ENCODE measurements around the gene MKLN1. TPM values are rescaled to one million over a fixed set of nuclear protein-coding genes. Genes with fewer than 3 reads are reported as not detected.
"Not testable (repeated sequence)": the region's sequence is repeated elsewhere in the genome, so short reads cannot be mapped to it uniquely, and the experiment has no call there.

The MKLN1 gene
- total RNA-seq, 1 experiment from 2014 or later: 90.2 TPM

DNA sequence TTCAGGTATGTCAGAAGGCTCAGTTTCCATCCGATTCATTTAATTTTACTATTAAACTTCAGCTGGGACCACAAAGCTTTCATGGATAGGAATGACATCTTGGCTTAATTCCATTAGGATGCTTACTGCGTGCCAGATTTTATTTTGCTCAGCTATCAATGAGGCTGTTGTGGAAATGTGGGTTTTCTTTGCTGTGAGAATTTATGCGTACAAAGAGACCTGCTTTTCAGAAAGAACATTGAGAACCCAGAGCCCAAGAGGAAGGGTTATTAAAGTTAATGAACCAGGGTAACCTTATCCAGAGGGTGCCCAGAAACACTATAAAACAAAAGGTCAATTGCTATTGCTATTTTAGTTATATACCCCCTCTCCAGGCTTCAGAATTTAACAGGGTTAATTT, 98.3 kb downstream of the MKLN1 start:
- H3K27ac ChIP-seq (ENCODE audit: low read depth, low read length, poor library complexity, severe bottlenecking): no peak overlapping the region
- H3K4me3 ChIP-seq (ENCODE audit: low read depth, low read length, poor library complexity, severe bottlenecking): no peak overlapping the region
- peaks cover 19% of the 10 kb centered on the region for H3K36me3 ChIP-seq (ENCODE audit: insufficient read depth, low read length, poor library complexity, severe bottlenecking)
- H3K9me3 ChIP-seq (ENCODE audit: low read depth, low read length, poor library complexity, severe bottlenecking): no peaks in the 10 kb centered on the region
- no TSS peak for BruUV-seq (replicated peaks)
- POLR2A ChIA-PET (ENCODE audit: low non-redundant PET): no interaction called here
- no peak for DNase-seq (ENCODE audit: low spot score)
- CTCF ChIA-PET: no interaction called here
- intact Hi-C loops (cut with micrococcal nuclease; ENCODE audit: unreplicated experiment): loop anchor here (2.0 kb wide), 2 partner anchors 317 to 355 kb away; no protein-coding TSS in a partner anchor
- H3K27me3 ChIP-seq (replicated peaks; ENCODE audit: insufficient read depth, low read depth, low read length, poor library complexity): no peaks in the 10 kb centered on the region
- H3K4me1 ChIP-seq (ENCODE audit: insufficient read depth, low read length, poor library complexity, severe bottlenecking): no peaks in the 10 kb centered on the region
- no peak for TF ChIP-seq EZH2 (IDR thresholded peaks at IDR 0.05; ENCODE audit: borderline replicate concordance, low read depth, low read length, poor library complexity, severe bottlenecking)
- TF ChIP-seq, protein P1, sequence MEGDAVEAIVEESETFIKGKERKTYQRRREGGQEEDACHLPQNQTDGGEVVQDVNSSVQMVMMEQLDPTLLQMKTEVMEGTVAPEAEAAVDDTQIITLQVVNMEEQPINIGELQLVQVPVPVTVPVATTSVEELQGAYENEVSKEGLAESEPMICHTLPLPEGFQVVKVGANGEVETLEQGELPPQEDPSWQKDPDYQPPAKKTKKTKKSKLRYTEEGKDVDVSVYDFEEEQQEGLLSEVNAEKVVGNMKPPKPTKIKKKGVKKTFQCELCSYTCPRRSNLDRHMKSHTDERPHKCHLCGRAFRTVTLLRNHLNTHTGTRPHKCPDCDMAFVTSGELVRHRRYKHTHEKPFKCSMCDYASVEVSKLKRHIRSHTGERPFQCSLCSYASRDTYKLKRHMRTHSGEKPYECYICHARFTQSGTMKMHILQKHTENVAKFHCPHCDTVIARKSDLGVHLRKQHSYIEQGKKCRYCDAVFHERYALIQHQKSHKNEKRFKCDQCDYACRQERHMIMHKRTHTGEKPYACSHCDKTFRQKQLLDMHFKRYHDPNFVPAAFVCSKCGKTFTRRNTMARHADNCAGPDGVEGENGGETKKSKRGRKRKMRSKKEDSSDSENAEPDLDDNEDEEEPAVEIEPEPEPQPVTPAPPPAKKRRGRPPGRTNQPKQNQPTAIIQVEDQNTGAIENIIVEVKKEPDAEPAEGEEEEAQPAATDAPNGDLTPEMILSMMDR (conservative IDR thresholded peaks at IDR 0.05; ENCODE audit: low read depth, low read length): no peak

DNA sequence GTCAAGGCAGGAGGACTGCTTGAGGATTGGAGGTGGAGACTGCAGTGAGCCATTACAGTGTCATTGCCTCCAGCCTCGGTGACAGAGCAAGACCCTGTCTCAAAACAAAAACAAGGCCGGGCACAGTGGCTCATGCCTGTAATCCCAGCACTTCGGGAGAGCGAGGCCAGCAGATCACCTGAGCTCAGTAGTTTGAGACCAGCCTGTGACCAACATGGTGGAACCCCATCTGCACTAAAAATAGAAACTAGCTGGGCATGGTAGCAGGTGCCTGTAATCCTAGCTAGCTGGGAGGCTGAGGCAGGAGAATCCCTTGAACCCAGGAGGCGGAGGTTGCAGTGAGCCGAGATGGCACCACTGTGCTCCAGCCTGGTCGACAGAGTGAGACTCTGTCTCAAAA, 103.2 kb downstream of the MKLN1 start:
- H3K4me1 ChIP-seq (ENCODE audit: insufficient read depth, low read length, poor library complexity, severe bottlenecking); H3K27ac ChIP-seq (ENCODE audit: low read depth, low read length, poor library complexity, severe bottlenecking); BruUV-seq (replicated peaks); POLR2A ChIA-PET (ENCODE audit: low non-redundant PET); DNase-seq (ENCODE audit: low spot score); intact Hi-C loops (cut with micrococcal nuclease; ENCODE audit: unreplicated experiment); CTCF ChIA-PET; H3K4me3 ChIP-seq (ENCODE audit: low read depth, low read length, poor library complexity, severe bottlenecking); H3K9me3 ChIP-seq (ENCODE audit: low read depth, low read length, poor library complexity, severe bottlenecking); H3K27me3 ChIP-seq (replicated peaks; ENCODE audit: insufficient read depth, low read depth, low read length, poor library complexity): not testable (repeated sequence)
- peaks cover 37% of the 10 kb centered on the region for H3K36me3 ChIP-seq (ENCODE audit: insufficient read depth, low read length, poor library complexity, severe bottlenecking)

DNA sequence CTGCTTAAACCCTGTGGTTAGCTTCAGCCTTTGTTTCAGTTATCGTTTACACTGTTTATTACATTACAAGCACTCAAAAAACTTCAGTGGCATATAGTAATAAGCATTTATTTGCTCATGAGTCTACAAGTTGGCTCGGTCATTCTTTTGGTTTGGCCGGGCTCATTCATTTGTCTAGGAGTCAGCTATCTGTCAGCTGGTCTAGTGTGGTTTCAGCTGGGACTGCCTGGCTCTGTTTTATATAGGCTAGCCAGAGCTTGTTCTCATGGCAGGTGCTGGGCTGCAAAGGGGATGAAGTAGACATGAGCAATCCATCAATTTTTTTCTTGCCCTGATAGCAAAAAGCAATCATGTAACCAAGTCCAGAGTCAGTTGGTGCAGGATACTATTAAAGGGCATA, 103.6 kb downstream of the MKLN1 start:
- BruUV-seq (replicated peaks): no TSS peak
- no peaks in the 10 kb centered on the region for H3K27me3 ChIP-seq (replicated peaks; ENCODE audit: insufficient read depth, low read depth, low read length, poor library complexity)
- H3K27ac ChIP-seq (ENCODE audit: low read depth, low read length, poor library complexity, severe bottlenecking): no peak overlapping the region
- TF ChIP-seq, protein P1 (conservative IDR thresholded peaks at IDR 0.05; ENCODE audit: low read depth, low read length): no peak
- TF ChIP-seq EZH2 (IDR thresholded peaks at IDR 0.05; ENCODE audit: borderline replicate concordance, low read depth, low read length, poor library complexity, severe bottlenecking): no peak
- no peak overlapping the region for H3K4me3 ChIP-seq (ENCODE audit: low read depth, low read length, poor library complexity, severe bottlenecking)
- DNase-seq (ENCODE audit: low spot score): no peak
- peaks cover 37% of the 10 kb centered on the region for H3K36me3 ChIP-seq (ENCODE audit: insufficient read depth, low read length, poor library complexity, severe bottlenecking)
- H3K4me1 ChIP-seq (ENCODE audit: insufficient read depth, low read length, poor library complexity, severe bottlenecking): no peaks in the 10 kb centered on the region
- intact Hi-C loops (cut with micrococcal nuclease; ENCODE audit: unreplicated experiment): no loop called here
- H3K9me3 ChIP-seq (ENCODE audit: low read depth, low read length, poor library complexity, severe bottlenecking): no peaks in the 10 kb centered on the region
- POLR2A ChIA-PET (ENCODE audit: low non-redundant PET): interaction anchor here (0.5 kb wide), 1 partner anchor 276 kb away, joined by 4 read pairs; no protein-coding TSS in a partner anchor
- CTCF ChIA-PET: no interaction called here

DNA sequence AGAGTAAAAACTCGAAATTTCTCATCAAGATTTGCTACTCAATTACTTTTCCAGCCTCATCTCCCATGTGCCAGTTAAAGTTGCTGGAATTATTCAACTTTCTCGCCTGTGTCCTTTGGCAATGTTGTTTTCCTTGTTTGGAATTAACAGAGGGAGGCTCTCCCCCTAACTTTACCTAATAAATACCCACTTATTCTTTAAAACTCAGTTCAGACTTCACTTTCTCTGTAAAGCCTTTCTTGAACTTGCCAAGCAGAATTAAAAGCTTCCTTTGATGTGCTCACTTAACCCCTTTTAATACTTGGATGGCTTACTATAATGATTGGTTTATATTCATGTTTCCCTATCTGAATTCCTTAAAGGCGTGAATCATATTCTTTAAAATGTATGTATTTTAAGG, 104.1 kb downstream of the MKLN1 start:
- no peak for DNase-seq (ENCODE audit: low spot score)
- intact Hi-C loops (cut with micrococcal nuclease; ENCODE audit: unreplicated experiment): no loop called here
- Histone ChIP-seq H3K27me3 (replicated peaks; ENCODE audit: insufficient read depth, low read depth, low read length, poor library complexity) (no peaks in the 10 kb centered on the region), H3K36me3 (ENCODE audit: insufficient read depth, low read length, poor library complexity, severe bottlenecking) (peaks cover 37% of the 10 kb centered on the region), H3K9me3 (ENCODE audit: low read depth, low read length, poor library complexity, severe bottlenecking) (no peaks in the 10 kb centered on the region), H3K27ac (ENCODE audit: low read depth, low read length, poor library complexity, severe bottlenecking) (no peak overlapping the region), H3K4me1 (ENCODE audit: insufficient read depth, low read length, poor library complexity, severe bottlenecking) (no peaks in the 10 kb centered on the region), H3K4me3 (ENCODE audit: low read depth, low read length, poor library complexity, severe bottlenecking) (no peak overlapping the region)
- TF ChIP-seq, protein P1 (conservative IDR thresholded peaks at IDR 0.05; ENCODE audit: low read depth, low read length): no peak
- TF ChIP-seq EZH2 (IDR thresholded peaks at IDR 0.05; ENCODE audit: borderline replicate concordance, low read depth, low read length, poor library complexity, severe bottlenecking): no peak
- no TSS peak for BruUV-seq (replicated peaks)
- CTCF ChIA-PET: no interaction called here
- POLR2A ChIA-PET (ENCODE audit: low non-redundant PET): interaction anchor here (0.5 kb wide), 1 partner anchor 277 kb away, joined by 4 read pairs; no protein-coding TSS in a partner anchor
